GM12878 (cell line): ENCODE results near the gene SMYD5. TPM values are rescaled to one million over a fixed set of nuclear protein-coding genes. Genes with fewer than 3 reads are reported as not detected.

Experiments
- ATAC-seq: fragments of 200-7000 bp; cut with Tn5 transposase; 3 replicates; pipeline ENCODE4 v1.9.1; 2020; ENCODE audit warnings: mild to moderate bottlenecking, moderate library complexity
- BruUV-seq: library from RNA; stranded (reverse); fragments of 400-500 nt; replicated peaks from 2 replicates; lab custom pipeline; 2021; lab: Mats Ljungman, UMichigan
- CTCF ChIA-PET: fragments of 300-600 bp; sonication (Branson Sonifier 250); formaldehyde crosslinking; extraction: SDS; loops from one replicate; lab custom pipeline; 2021; ENCODE audit warnings: inconsistent platforms; lab: Yijun Ruan, JAX
- POLR2A ChIA-PET: fragments of 350-600 bp; formaldehyde crosslinking; extraction: SDS; loops from one replicate; lab custom pipeline; 2021; ENCODE audit warnings: inconsistent platforms; lab: Charles Lee
- RAD21 ChIA-PET: fragments of 300-600 bp; sonication (Branson Sonifier 250); formaldehyde crosslinking; loops from one replicate; lab custom pipeline; 2023; ENCODE audit warnings: antibody characterized with exemption; ENCODE audit not compliant: unreplicated experiment; lab: Charles Lee
- SMC1A ChIA-PET: fragments of 300-600 bp; sonication (Branson Sonifier 250); formaldehyde crosslinking; loops from one replicate; lab custom pipeline; 2023; ENCODE audit not compliant: unreplicated experiment, uncharacterized antibody; lab: Charles Lee
- DNase-seq: peaks from one replicate; pipeline ENCODE4 v3.0.0-alpha.2; 2011; ENCODE audit warnings: low read depth, low spot score
- FAIRE-seq: peaks from 3 replicates; lab custom pipeline; 2011; peaks lifted over from hg19 to GRCh38; lab: Jason Lieb, UNC
- H2AFZ ChIP-seq: 2 replicates; pipeline ENCODE4 v1.6.0; 2011; ENCODE audit warnings: low read depth, low read length, control low read depth; ENCODE audit not compliant: control insufficient read depth
- H3K27ac ChIP-seq: 2 replicates; pipeline ENCODE4 v1.5.1; 2011; ENCODE audit warnings: control low read depth; ENCODE audit not compliant: control insufficient read depth, insufficient read depth
- H3K27me3 ChIP-seq, 2 experiments: replicated peaks in 1 of 2; 2 replicates each; pipeline versions ENCODE4 v1.6.0 to v1.6.1; 2011; ENCODE audit warnings: low read length in 1 of 2; ENCODE audit not compliant: control insufficient read depth in 2 of 2, insufficient read depth in 2 of 2
- H3K36me3 ChIP-seq, 2 experiments: 2 replicates each; pipeline ENCODE4 v1.5.1; 2011; ENCODE audit warnings: low read length in 1 of 2; ENCODE audit not compliant: control insufficient read depth in 2 of 2, insufficient read depth in 2 of 2
- H3K4me1 ChIP-seq: 2 replicates; pipeline ENCODE4 v1.6.1; 2011; ENCODE audit warnings: mild to moderate bottlenecking, low read length, moderate library complexity, mixed read lengths; ENCODE audit not compliant: control insufficient read depth, insufficient read depth
- H3K4me2 ChIP-seq: 2 replicates; pipeline ENCODE4 v1.6.0; 2011; ENCODE audit warnings: control low read depth; ENCODE audit not compliant: control insufficient read depth, insufficient read depth
- H3K4me3 ChIP-seq: fragments of 200-600 bp; sonication (generic); 2 replicates; pipeline ENCODE4 v1.5.1; 2016
- H3K79me2 ChIP-seq: 2 replicates; pipeline ENCODE4 v1.6.0; 2011; ENCODE audit warnings: low read length; ENCODE audit not compliant: control insufficient read depth, insufficient read depth
- H3K9ac ChIP-seq: 2 replicates; pipeline ENCODE4 v1.8.0; 2011; ENCODE audit warnings: low read length, control low read depth, mixed read lengths; ENCODE audit not compliant: control insufficient read depth, insufficient read depth
- H3K9me3 ChIP-seq: replicated peaks from 3 replicates; pipeline ENCODE4 v1.5.1; 2011; ENCODE audit warnings: mild to moderate bottlenecking, low read length; ENCODE audit not compliant: control insufficient read depth, insufficient read depth
- H4K20me1 ChIP-seq: 2 replicates; pipeline ENCODE4 v1.6.0; 2011; ENCODE audit not compliant: control insufficient read depth, insufficient read depth
- BCL11A ChIP-seq: IDR thresholded peaks from 2 replicates; pipeline ENCODE4 v1.6.1; 2011; ENCODE audit warnings: low read depth, low read length
- EED ChIP-seq: sonication (generic); IDR thresholded peaks from 2 replicates; pipeline ENCODE4 v1.6.1; 2016; ENCODE audit warnings: antibody characterized with exemption, low read depth
- GABPA ChIP-seq: IDR thresholded peaks from 2 replicates; pipeline ENCODE4 v1.6.1; 2014; ENCODE audit warnings: antibody characterized with exemption, low read depth, mild to moderate bottlenecking, inconsistent platforms
- HDAC2 ChIP-seq: fragments of 200-600 bp; sonication (generic); IDR thresholded peaks from 2 replicates; pipeline ENCODE4 v1.6.1; 2017
- MYB ChIP-seq: fragments of 150-350 bp; IDR thresholded peaks from 2 replicates; pipeline ENCODE4 v1.6.1; 2014; ENCODE audit warnings: mild to moderate bottlenecking, low read depth, low read length, borderline replicate concordance
- NFIC ChIP-seq: IDR thresholded peaks from 2 replicates; pipeline ENCODE4 v1.6.1; 2012; ENCODE audit warnings: low read depth, mild to moderate bottlenecking, inconsistent platforms, low read length, moderate library complexity
- NR2C1 ChIP-seq: fragments of 450-650 bp; IDR thresholded peaks from 2 replicates; pipeline ENCODE4 v1.6.1; 2017; ENCODE audit warnings: antibody characterized with exemption, mild to moderate bottlenecking, moderate library complexity
- POLR2A ChIP-seq: IDR thresholded peaks from 2 replicates; pipeline ENCODE4 v1.6.1; 2011; ENCODE audit warnings: low read depth, mild to moderate bottlenecking, low read length
- POLR2AphosphoS2 ChIP-seq: IDR thresholded peaks from 2 replicates; pipeline ENCODE4 v1.6.1; 2011; ENCODE audit warnings: low read depth, mild to moderate bottlenecking, low read length, improper control_type of control experiment, moderate library complexity
- RAD21 ChIP-seq: IDR thresholded peaks from 2 replicates; pipeline ENCODE4 v1.6.1; 2011; ENCODE audit warnings: mild to moderate bottlenecking, low read depth, low read length, moderate library complexity; ENCODE audit not compliant: insufficient read depth
- SMARCA5 ChIP-seq: fragments of 450-650 bp; IDR thresholded peaks from 2 replicates; pipeline ENCODE4 v1.6.1; 2017; ENCODE audit warnings: mild to moderate bottlenecking
- TBL1XR1 ChIP-seq: IDR thresholded peaks from 2 replicates; pipeline ENCODE4 v1.6.1; 2012; ENCODE audit warnings: low read depth, low read length, improper control_type of control experiment
- TCF7 ChIP-seq: IDR thresholded peaks from 2 replicates; pipeline ENCODE4 v1.6.1; 2014; ENCODE audit warnings: antibody characterized with exemption, borderline replicate concordance
- ZNF274 ChIP-seq: IDR thresholded peaks from one replicate; pipeline ENCODE4 v1.8.0; 2011; ENCODE audit not compliant: insufficient read length, insufficient read depth
- ZNF622 ChIP-seq: fragments of 450-650 bp; IDR thresholded peaks from 2 replicates; pipeline ENCODE4 v1.6.1; 2017; ENCODE audit warnings: mild to moderate bottlenecking, inconsistent platforms
- WGBS: methylation state at CpG from one replicate; pipeline ENCODE4 v1.1.6; 2016; ENCODE audit warnings: low lambda C conversion rate; ENCODE audit not compliant: insufficient replicate concordance, insufficient coverage; ENCODE audit errors: missing lambda C conversion rate; 5-methylcytosine and 5-hydroxymethylcytosine counted together
- in situ Hi-C: fragments of 300-500 bp; cut with MboI; formaldehyde crosslinking; loops from 9 replicates; pipeline ENCODE4 v1.14.3; 2018; ENCODE audit warnings: mixed read lengths
- intact Hi-C: fragments of 100-400 bp; cut with micrococcal nuclease; formaldehyde crosslinking; loops from one replicate; pipeline ENCODE4 v1.14.2; 2022; ENCODE audit not compliant: unreplicated experiment
- polyA plus RNA-seq, 11 experiments: library from polyadenylated mRNA; depleted of rRNA in 4 of 11; unstranded in 6 of 11; stranded (reverse) in 5 of 11; fragments of >200 nt; fragmentation: Nextera tagmentation in 4 of 11; fragmentation: Illumina TruSeq in 1 of 11; extraction: Ambion mirVana in 4 of 11; extraction: Trizol in 1 of 11; gene quantifications; 1 replicate in 1 of 11; 2 replicates in 10 of 11; pipeline versions ENCODE4 v1.2.1 to v1.2.3, GENCODE V29; 2011 to 2016; ENCODE audit warnings: inconsistent platforms in 2 of 11, missing spikeins in 2 of 11, low read depth in 1 of 11
- total RNA-seq, 4 experiments: library from RNA; depleted of rRNA in 3 of 4; stranded (reverse); fragments of >200 nt in 3 of 4; fragmentation: Illumina TruSeq in 1 of 4; extraction: Trizol in 1 of 4; gene quantifications; 2 replicates each; pipeline versions ENCODE4 v1.2.1 to v1.2.3, GENCODE V29; 2013 to 2021
- TF ChIP-seq, protein P1 (sequence below): fragments of 450-650 bp; IDR thresholded peaks from 2 replicates; pipeline ENCODE4 v1.6.1; 2016; ENCODE audit warnings: mild to moderate bottlenecking
- TF ChIP-seq, protein P2 (sequence below): fragments of 450-650 bp; IDR thresholded peaks from 2 replicates; pipeline ENCODE4 v1.6.1; 2014; ENCODE audit warnings: mild to moderate bottlenecking
- TF ChIP-seq, protein P3 (sequence below): fragments of 450-650 bp; IDR thresholded peaks from 2 replicates; pipeline ENCODE4 v1.6.1; 2017; ENCODE audit warnings: borderline replicate concordance
- TF ChIP-seq, protein P4 (sequence below): fragments of 450-650 bp; IDR thresholded peaks from 2 replicates; pipeline ENCODE4 v1.6.1; 2018; ENCODE audit warnings: borderline replicate concordance, mild to moderate bottlenecking; ENCODE audit not compliant: partially characterized antibody
- TF ChIP-seq, protein P5 (sequence below): IDR thresholded peaks from 2 replicates; pipeline ENCODE4 v1.6.1; 2011; ENCODE audit warnings: low read depth, low read length, improper control_type of control experiment, borderline replicate concordance

The SMYD5 gene
- total and polyA plus RNA-seq, 10 of the 15 experiments (the other 5 are each of a cell fraction or from before 2014, with no cell fraction given) = 6.1 to 35.3 (median 26.4) TPM

DNA sequence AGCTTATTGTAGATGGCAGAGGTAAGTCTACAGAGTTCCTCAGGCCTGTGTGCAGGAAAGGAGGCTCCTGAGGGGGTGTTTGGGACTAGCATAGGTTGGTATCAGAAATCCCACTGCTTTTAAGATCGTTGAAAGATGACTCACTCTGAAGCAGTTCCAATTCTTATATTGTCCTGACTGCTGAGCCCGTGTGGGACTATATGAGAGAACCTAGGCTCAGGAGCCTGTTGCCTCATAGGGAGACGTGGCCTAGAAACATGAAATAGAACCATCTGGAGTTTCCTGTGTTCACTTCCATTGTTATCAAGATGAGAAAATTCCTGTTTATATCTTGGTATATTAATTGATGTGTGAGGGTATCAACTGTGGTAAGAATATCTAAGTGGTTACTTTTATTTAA, 25.7 kb downstream of the SMYD5 start:
- 80% methylated on average over 3 of the region's 3 CpGs for WGBS
- ChIA-PET RAD21 (no interaction called here), POLR2A (interaction anchor here (0.5 to 0.9 kb wide), 2 partner anchors 8 to 375 kb away, joined by 3 to 7 read pairs; no protein-coding TSS in a partner anchor), SMC1A (interaction anchor here (0.8 to 5.2 kb wide), 3 partner anchors 8 to 50 kb away, joined by 3 to 39 read pairs (median 3); no protein-coding TSS in a partner anchor)
- Histone ChIP-seq H3K9ac (no peak overlapping the region), H3K79me2 (peaks cover 64% of the 10 kb centered on the region), H3K4me1 (no peaks in the 10 kb centered on the region), H3K4me3 (no peak overlapping the region), H3K27me3 (no peaks in the 10 kb centered on the region), H3K9me3 (no peaks in the 10 kb centered on the region), H3K36me3 (peaks cover 6 to 29% of the 10 kb centered on the region in 2 experiments), H3K27ac (no peak overlapping the region)
- DNase-seq = no peak
- no peak for TF ChIP-seq GABPA
- TF ChIP-seq MYB = no peak
- TF ChIP-seq, protein P1, sequence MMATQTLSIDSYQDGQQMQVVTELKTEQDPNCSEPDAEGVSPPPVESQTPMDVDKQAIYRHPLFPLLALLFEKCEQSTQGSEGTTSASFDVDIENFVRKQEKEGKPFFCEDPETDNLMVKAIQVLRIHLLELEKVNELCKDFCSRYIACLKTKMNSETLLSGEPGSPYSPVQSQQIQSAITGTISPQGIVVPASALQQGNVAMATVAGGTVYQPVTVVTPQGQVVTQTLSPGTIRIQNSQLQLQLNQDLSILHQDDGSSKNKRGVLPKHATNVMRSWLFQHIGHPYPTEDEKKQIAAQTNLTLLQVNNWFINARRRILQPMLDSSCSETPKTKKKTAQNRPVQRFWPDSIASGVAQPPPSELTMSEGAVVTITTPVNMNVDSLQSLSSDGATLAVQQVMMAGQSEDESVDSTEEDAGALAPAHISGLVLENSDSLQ = no peak
- TF ChIP-seq POLR2AphosphoS2 = no peak
- TF ChIP-seq, protein P2, sequence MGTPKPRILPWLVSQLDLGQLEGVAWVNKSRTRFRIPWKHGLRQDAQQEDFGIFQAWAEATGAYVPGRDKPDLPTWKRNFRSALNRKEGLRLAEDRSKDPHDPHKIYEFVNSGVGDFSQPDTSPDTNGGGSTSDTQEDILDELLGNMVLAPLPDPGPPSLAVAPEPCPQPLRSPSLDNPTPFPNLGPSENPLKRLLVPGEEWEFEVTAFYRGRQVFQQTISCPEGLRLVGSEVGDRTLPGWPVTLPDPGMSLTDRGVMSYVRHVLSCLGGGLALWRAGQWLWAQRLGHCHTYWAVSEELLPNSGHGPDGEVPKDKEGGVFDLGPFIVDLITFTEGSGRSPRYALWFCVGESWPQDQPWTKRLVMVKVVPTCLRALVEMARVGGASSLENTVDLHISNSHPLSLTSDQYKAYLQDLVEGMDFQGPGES = no peak
- TF ChIP-seq ZNF274 = no peak
- TF ChIP-seq, protein P3, sequence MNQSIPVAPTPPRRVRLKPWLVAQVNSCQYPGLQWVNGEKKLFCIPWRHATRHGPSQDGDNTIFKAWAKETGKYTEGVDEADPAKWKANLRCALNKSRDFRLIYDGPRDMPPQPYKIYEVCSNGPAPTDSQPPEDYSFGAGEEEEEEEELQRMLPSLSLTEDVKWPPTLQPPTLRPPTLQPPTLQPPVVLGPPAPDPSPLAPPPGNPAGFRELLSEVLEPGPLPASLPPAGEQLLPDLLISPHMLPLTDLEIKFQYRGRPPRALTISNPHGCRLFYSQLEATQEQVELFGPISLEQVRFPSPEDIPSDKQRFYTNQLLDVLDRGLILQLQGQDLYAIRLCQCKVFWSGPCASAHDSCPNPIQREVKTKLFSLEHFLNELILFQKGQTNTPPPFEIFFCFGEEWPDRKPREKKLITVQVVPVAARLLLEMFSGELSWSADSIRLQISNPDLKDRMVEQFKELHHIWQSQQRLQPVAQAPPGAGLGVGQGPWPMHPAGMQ = no peak
- no peak for TF ChIP-seq NR2C1
- no peak for TF ChIP-seq ZNF622
- no peak for TF ChIP-seq TCF7
- no peak for TF ChIP-seq SMARCA5
- TF ChIP-seq BCL11A = no peak
- no peak for TF ChIP-seq POLR2A
- no peak for TF ChIP-seq HDAC2
- TF ChIP-seq RAD21 = no peak
- TF ChIP-seq EED = no peak
- no peak for TF ChIP-seq TBL1XR1
- TF ChIP-seq NFIC = no peak
- TF ChIP-seq, protein P4, sequence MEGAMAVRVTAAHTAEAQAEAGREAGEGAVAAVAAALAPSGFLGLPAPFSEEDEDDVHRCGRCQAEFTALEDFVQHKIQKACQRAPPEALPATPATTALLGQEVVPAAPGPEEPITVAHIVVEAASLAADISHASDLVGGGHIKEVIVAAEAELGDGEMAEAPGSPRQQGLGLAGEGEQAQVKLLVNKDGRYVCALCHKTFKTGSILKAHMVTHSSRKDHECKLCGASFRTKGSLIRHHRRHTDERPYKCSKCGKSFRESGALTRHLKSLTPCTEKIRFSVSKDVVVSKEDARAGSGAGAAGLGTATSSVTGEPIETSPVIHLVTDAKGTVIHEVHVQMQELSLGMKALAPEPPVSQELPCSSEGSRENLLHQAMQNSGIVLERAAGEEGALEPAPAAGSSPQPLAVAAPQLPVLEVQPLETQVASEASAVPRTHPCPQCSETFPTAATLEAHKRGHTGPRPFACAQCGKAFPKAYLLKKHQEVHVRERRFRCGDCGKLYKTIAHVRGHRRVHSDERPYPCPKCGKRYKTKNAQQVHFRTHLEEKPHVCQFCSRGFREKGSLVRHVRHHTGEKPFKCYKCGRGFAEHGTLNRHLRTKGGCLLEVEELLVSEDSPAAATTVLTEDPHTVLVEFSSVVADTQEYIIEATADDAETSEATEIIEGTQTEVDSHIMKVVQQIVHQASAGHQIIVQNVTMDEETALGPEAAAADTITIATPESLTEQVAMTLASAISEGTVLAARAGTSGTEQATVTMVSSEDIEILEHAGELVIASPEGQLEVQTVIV = no peak
- TF ChIP-seq, protein P5, sequence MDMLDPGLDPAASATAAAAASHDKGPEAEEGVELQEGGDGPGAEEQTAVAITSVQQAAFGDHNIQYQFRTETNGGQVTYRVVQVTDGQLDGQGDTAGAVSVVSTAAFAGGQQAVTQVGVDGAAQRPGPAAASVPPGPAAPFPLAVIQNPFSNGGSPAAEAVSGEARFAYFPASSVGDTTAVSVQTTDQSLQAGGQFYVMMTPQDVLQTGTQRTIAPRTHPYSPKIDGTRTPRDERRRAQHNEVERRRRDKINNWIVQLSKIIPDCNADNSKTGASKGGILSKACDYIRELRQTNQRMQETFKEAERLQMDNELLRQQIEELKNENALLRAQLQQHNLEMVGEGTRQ = no peak
- TF ChIP-seq, all 136 proteins: peak for 0
- FAIRE-seq (no peak), ATAC-seq (no peak)
- in situ Hi-C loops = no loop called here
- intact Hi-C loops = no loop called here
- H2AFZ ChIP-seq = no peak overlapping the region
- H3K4me2 ChIP-seq = no peak overlapping the region
- 0 out of 2 replicates have a peak, but pooled peaks cover 4% of the 10 kb centered on the region for H4K20me1 ChIP-seq
- CTCF ChIA-PET = interaction anchor here (0.8 to 9.8 kb wide), 4 partner anchors 10 to 51 kb away, joined by 3 to 99 read pairs (median 12); partner anchors contain the start of gene EGR4
- no TSS peak for BruUV-seq
